NB4 (cell line): Measurements from ENCODE around the gene RNF157.

ENCODE experiments used
- DNase-seq: peaks from one replicate; pipeline ENCODE4 v3.0.0; 2010; ENCODE audit warnings: low read depth
- H3K4me3 ChIP-seq: one replicate; pipeline ENCODE4 v1.5.1; 2011; ENCODE audit warnings: mild to moderate bottlenecking, low read depth, low read length, moderate library complexity
- MAX ChIP-seq: IDR thresholded peaks from 2 replicates; pipeline ENCODE4 v1.6.1; 2011; ENCODE audit warnings: low read depth, low read length
- MYC ChIP-seq: IDR thresholded peaks from 2 replicates; pipeline ENCODE4 v1.6.1; 2011; ENCODE audit warnings: low read depth, low read length
- POLR2A ChIP-seq: IDR thresholded peaks from 2 replicates; pipeline ENCODE4 v1.6.1; 2011; ENCODE audit warnings: mild to moderate bottlenecking; ENCODE audit not compliant: insufficient read length; ENCODE audit errors: extremely low read depth
- TF ChIP-seq, protein P1 (sequence below): IDR thresholded peaks from one replicate; pipeline ENCODE4 v1.5.1; 2012; ENCODE audit warnings: low read depth, low read length

Gene RNF157

DNA sequence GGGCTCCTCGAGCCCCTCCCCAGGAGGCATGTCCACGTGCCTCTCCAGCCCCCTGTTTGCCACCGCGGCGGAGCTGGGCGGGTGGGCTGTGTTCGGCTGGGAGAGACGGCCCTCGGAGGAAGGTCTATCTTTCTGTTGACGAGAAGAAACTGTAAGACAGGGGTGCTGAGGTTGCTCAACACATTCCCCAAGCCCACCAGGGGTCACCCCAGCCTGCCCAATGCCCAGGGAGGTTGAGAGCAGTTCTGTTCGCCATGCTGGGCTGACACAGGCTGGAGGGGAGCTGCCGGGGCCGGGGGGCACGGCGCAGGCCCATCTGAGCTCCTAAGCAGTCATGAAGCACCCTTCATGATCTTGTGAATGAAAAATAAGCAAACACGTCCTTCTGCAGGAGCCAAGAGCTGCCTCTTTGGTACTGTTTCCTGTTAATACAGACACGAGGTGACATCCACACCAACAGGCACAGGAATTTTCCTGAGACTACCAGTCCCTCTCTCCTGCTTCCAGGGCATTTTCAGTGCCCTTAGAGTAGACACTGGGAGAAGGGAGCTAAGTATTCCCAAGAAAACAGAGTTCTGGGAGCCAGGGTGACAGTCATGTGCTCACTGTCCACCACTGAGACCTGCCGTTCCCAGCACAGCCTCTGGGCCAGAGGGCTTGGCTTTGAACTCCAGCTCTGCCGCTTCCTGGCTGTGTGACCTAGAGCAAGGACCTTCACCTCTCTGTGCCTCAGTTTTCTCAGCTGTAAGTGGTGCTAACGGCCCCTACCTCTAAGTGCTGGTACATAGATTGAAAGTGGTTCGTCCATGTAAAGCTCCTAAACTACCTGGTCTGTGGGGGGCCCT lies 34.0 kb upstream of the RNF157 start:
- TF ChIP-seq POLR2A (no peak), MAX (no peak), MYC (no peak)
- TF ChIP-seq, protein P1, sequence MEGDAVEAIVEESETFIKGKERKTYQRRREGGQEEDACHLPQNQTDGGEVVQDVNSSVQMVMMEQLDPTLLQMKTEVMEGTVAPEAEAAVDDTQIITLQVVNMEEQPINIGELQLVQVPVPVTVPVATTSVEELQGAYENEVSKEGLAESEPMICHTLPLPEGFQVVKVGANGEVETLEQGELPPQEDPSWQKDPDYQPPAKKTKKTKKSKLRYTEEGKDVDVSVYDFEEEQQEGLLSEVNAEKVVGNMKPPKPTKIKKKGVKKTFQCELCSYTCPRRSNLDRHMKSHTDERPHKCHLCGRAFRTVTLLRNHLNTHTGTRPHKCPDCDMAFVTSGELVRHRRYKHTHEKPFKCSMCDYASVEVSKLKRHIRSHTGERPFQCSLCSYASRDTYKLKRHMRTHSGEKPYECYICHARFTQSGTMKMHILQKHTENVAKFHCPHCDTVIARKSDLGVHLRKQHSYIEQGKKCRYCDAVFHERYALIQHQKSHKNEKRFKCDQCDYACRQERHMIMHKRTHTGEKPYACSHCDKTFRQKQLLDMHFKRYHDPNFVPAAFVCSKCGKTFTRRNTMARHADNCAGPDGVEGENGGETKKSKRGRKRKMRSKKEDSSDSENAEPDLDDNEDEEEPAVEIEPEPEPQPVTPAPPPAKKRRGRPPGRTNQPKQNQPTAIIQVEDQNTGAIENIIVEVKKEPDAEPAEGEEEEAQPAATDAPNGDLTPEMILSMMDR, result no peak
- no peak for DNase-seq

GRCh38 chr17:76273445-76274111 lies 33.3 kb upstream of the RNF157 start:
- no peak overlapping the region for H3K4me3 ChIP-seq
- TF ChIP-seq MYC (no peak), MAX (no peak), POLR2A (no peak)
- TF ChIP-seq, protein P1, result no peak
- no peak for DNase-seq

More for the DNA sequence above, 34.0 kb upstream of the RNF157 start:
- H3K4me3 ChIP-seq, result no peak overlapping the region

GRCh38 chr17:76272541-76273444 lies 32.5 kb upstream of the RNF157 start:
- no peak overlapping the region for H3K4me3 ChIP-seq
- no peak for DNase-seq
- TF ChIP-seq, protein P1, result no peak
- no peak for TF ChIP-seq POLR2A
- TF ChIP-seq MYC, result no peak
- TF ChIP-seq MAX, result no peak

GRCh38 chr17:76271669-76272540 lies 31.6 kb upstream of the RNF157 start:
- no peak for TF ChIP-seq MAX
- TF ChIP-seq, protein P1, result no peak
- no peak for TF ChIP-seq POLR2A
- TF ChIP-seq MYC, result no peak
- no peak overlapping the region for H3K4me3 ChIP-seq
- no peak for DNase-seq
